ENCODE data around the gene P2RY2.

The P2RY2 gene

GRCh38 chr11:73209892-73210291 lies 8.2 kb upstream of the P2RY2 start:
- H3K36me3 ChIP-seq (ENCODE audit: low read depth), result no peaks in the 10 kb centered on the region
- peaks cover 7% of the 10 kb centered on the region for H3K4me1 ChIP-seq (ENCODE audit: insufficient read depth, poor library complexity, severe bottlenecking)

DNA sequence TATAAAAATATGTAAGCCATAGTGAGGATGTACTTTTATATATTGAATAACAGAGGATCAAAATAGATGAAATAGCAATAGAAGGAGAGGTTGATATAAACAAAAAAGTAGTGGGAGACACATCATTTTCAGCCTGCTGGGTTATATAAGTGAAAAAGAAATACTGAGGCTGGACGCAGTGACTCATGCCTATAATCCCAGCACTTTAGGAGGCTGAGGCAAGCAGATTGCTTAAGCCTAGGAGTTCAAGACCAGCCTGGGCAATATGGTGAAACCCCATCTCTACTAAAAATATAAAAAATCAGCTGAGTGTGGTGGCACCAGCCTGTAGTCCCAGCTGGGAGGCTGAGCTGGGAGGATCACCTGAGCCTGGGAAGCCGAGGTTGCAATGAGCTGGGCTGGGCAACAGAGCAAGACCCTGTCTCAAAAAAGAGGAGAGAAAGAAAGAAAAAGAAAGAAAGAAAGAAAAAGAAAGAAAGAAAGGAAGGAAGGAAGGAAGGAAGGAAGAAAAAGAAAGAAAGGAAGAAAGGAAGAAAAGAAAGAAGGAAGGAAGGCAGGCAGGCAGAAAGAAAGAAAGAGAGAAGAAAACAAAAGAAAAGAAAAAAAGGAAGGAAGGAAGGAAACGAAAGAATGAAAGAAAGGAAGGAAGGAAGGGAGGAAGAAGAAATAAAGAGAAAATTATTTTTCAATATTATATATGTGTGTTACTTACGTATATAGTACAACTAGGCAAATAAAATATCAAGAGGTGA lies 7.0 kb upstream of the P2RY2 start:
- H3K36me3 ChIP-seq (ENCODE audit: low read depth), result no peaks in the 10 kb centered on the region
- no peak overlapping the region for H3K27ac ChIP-seq (ENCODE audit: poor library complexity, severe bottlenecking)
- no peak overlapping the region for H3K4me3 ChIP-seq (ENCODE audit: severe bottlenecking)
- DNase-seq (ENCODE audit: low spot score) (peak; percentile 5), ATAC-seq (ENCODE audit: low read depth) (no peak)
- H3K9me3 ChIP-seq (ENCODE audit: severe bottlenecking), result no peaks in the 10 kb centered on the region
- no peak for TF ChIP-seq CTCF (IDR thresholded peaks at IDR 0.05; ENCODE audit: poor library complexity, severe bottlenecking)
- H3K4me1 ChIP-seq (ENCODE audit: insufficient read depth, poor library complexity, severe bottlenecking), result peaks cover 7% of the 10 kb centered on the region
- no peaks in the 10 kb centered on the region for H3K27me3 ChIP-seq (ENCODE audit: insufficient read depth, poor library complexity, severe bottlenecking)

More at GRCh38 chr11:73209892-73210291, 8.2 kb upstream of the P2RY2 start:
- Histone ChIP-seq H3K27me3 (ENCODE audit: insufficient read depth, poor library complexity, severe bottlenecking) (no peaks in the 10 kb centered on the region), H3K9me3 (ENCODE audit: severe bottlenecking) (no peaks in the 10 kb centered on the region), H3K27ac (ENCODE audit: poor library complexity, severe bottlenecking) (no peak overlapping the region), H3K4me3 (ENCODE audit: severe bottlenecking) (no peak overlapping the region)
- no peak for ATAC-seq (ENCODE audit: low read depth)
- TF ChIP-seq CTCF (IDR thresholded peaks at IDR 0.05; ENCODE audit: poor library complexity, severe bottlenecking), result no peak
- DNase-seq (ENCODE audit: low spot score), result no peak

DNA sequence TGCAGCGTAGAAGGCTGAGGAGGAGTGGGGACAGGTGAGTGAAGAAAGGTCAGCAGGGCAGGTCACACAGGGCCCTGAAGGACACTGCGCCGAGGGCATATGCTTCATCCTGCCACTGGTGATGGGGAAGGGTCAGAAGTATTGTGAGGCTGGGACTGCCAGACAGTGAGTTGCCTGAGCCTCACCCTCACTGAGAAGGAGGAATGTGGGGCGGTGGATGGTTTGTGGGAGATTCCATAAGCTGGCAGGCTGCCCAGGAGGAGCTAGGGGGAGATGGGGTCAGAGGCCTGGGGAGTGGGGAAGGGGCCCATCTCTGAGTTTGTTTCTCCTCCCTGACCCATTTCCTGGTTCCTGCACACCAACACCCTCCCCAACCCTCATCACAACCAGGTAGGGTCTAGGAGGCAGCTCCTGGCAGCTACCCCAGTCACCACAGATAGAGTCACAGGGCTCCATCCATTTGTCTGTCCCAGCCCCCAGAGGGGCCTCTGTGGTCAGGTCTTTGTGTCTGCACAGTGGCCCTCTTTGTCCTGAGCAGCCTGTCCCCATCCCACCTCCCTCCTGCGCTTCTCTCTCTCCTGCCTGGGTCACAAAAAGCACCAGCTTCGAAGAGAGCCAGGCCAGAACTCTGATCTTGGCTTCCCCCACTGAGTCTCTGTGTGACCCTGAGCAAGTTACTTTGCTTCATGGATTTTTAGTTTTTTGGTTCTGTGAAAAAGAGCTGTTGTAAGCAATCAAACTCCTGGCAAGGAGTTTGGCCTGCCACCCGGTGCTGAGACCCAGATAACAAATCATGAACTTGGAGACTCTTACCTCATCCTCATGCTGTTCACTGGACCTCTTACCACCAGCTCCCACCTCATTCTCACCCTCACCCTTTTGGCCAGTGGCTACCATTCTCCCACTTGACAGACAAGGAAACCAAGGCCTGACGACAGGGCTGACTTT lies 4.6 kb upstream of the P2RY2 start:
- Histone ChIP-seq H3K36me3 (ENCODE audit: low read depth) (no peaks in the 10 kb centered on the region), H3K4me1 (ENCODE audit: insufficient read depth, poor library complexity, severe bottlenecking) (no peaks in the 10 kb centered on the region), H3K9me3 (ENCODE audit: severe bottlenecking) (no peaks in the 10 kb centered on the region), H3K27me3 (ENCODE audit: insufficient read depth, poor library complexity, severe bottlenecking) (no peaks in the 10 kb centered on the region), H3K4me3 (ENCODE audit: severe bottlenecking) (no peak overlapping the region), H3K27ac (ENCODE audit: poor library complexity, severe bottlenecking) (no peak overlapping the region)
- ATAC-seq (ENCODE audit: low read depth), result no peak
- DNase-seq (ENCODE audit: low spot score), result peak; percentile 41
- TF ChIP-seq CTCF (IDR thresholded peaks at IDR 0.05; ENCODE audit: poor library complexity, severe bottlenecking), result no peak

GRCh38 chr11:73215191-73216134 lies 2.6 kb upstream of the P2RY2 start:
- Histone ChIP-seq H3K27ac (ENCODE audit: poor library complexity, severe bottlenecking) (no peak overlapping the region), H3K4me3 (ENCODE audit: severe bottlenecking) (no peak overlapping the region), H3K36me3 (ENCODE audit: low read depth) (no peaks in the 10 kb centered on the region), H3K9me3 (ENCODE audit: severe bottlenecking) (no peaks in the 10 kb centered on the region), H3K4me1 (ENCODE audit: insufficient read depth, poor library complexity, severe bottlenecking) (no peaks in the 10 kb centered on the region), H3K27me3 (ENCODE audit: insufficient read depth, poor library complexity, severe bottlenecking) (no peaks in the 10 kb centered on the region)
- ATAC-seq (ENCODE audit: low read depth) (no peak), DNase-seq (ENCODE audit: low spot score) (peak; percentile 40)
- TF ChIP-seq CTCF (IDR thresholded peaks at IDR 0.05; ENCODE audit: poor library complexity, severe bottlenecking), result no peak

Data from RWPE2 (cell line).